Measurements from ENCODE around the gene CIRBP. TPM values are rescaled to one million over a fixed set of nuclear protein-coding genes. Genes with fewer than 3 reads are reported as not detected.

Gene CIRBP
- total RNA-seq, 1 experiment from 2014 or later, result 66.6 TPM

DNA sequence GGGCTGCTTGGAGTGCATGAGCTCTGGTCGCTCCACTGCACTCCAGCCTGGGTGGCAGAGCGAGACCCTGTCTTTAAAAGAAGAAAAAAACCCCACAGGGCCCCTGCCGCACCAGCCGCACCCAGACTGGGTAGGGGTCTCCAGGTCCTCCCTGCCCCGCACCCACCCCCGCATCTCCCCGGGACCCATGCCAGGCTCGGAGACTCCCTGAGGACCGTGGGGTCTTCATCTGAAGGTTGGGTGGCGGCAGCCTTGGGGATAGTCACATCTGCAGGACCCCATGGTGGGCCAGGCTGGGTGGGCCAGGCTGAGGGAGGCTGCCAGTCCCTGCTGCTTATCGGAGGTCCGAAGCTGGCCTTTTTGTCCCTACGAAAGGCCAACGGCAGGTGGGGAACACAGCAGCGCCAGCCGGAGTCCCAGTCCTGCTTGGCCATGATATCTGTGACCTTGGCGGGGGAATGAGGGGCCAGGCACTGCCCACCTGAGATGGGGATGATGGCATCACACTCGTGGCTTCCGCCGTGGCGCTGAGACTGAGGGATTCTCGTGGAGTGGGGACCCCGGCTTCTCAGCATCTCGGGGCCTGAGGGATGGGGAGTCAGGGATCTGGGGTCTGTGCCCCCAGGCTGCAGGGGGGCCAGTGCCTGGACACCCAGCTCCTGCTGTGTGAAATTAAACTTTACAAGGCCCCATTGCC, 27.6 kb downstream of the CIRBP start:
- H3K4me1 ChIP-seq (ENCODE audit: control insufficient read depth, insufficient read depth, low read length), result peaks cover 3% of the 10 kb centered on the region
- H3K4me3 ChIP-seq (ENCODE audit: low read depth in 2 of 2, low read length in 2 of 2), result no peak overlapping the region
- H3K36me3 ChIP-seq (ENCODE audit: control insufficient read depth, insufficient read depth, low read length), result no peaks in the 10 kb centered on the region
- ChIA-PET CTCF (no interaction called here), POLR2A (no interaction called here)
- no peak for DNase-seq (ENCODE audit: low read depth, low spot score)
- BruUV-seq (replicated peaks), result no TSS peak
- in situ Hi-C loops (cut with HindIII; ENCODE audit: low pct_unique_long_range_greater_than_20kb, low sequenced_read_pairs), result no loop called here
- intact Hi-C loops (cut with micrococcal nuclease; ENCODE audit: unreplicated experiment), result no loop called here
- no peaks in the 10 kb centered on the region for H3K27me3 ChIP-seq (ENCODE audit: control insufficient read depth, insufficient read depth, low read length)
- no peak for ATAC-seq
- TF ChIP-seq, protein P1, sequence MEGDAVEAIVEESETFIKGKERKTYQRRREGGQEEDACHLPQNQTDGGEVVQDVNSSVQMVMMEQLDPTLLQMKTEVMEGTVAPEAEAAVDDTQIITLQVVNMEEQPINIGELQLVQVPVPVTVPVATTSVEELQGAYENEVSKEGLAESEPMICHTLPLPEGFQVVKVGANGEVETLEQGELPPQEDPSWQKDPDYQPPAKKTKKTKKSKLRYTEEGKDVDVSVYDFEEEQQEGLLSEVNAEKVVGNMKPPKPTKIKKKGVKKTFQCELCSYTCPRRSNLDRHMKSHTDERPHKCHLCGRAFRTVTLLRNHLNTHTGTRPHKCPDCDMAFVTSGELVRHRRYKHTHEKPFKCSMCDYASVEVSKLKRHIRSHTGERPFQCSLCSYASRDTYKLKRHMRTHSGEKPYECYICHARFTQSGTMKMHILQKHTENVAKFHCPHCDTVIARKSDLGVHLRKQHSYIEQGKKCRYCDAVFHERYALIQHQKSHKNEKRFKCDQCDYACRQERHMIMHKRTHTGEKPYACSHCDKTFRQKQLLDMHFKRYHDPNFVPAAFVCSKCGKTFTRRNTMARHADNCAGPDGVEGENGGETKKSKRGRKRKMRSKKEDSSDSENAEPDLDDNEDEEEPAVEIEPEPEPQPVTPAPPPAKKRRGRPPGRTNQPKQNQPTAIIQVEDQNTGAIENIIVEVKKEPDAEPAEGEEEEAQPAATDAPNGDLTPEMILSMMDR (IDR thresholded peaks at IDR 0.05), result no peak
- TF ChIP-seq SIN3A (IDR thresholded peaks at IDR 0.05; ENCODE audit: borderline replicate concordance, insufficient read depth, low read depth, low read length) (no peak), TCF7L2 (IDR thresholded peaks at IDR 0.05; ENCODE audit: low read depth, low read length) (no peak), POLR2AphosphoS5 (IDR thresholded peaks at IDR 0.05; ENCODE audit: low read depth, low read length) (no peak)
- TF ChIP-seq, protein P2, sequence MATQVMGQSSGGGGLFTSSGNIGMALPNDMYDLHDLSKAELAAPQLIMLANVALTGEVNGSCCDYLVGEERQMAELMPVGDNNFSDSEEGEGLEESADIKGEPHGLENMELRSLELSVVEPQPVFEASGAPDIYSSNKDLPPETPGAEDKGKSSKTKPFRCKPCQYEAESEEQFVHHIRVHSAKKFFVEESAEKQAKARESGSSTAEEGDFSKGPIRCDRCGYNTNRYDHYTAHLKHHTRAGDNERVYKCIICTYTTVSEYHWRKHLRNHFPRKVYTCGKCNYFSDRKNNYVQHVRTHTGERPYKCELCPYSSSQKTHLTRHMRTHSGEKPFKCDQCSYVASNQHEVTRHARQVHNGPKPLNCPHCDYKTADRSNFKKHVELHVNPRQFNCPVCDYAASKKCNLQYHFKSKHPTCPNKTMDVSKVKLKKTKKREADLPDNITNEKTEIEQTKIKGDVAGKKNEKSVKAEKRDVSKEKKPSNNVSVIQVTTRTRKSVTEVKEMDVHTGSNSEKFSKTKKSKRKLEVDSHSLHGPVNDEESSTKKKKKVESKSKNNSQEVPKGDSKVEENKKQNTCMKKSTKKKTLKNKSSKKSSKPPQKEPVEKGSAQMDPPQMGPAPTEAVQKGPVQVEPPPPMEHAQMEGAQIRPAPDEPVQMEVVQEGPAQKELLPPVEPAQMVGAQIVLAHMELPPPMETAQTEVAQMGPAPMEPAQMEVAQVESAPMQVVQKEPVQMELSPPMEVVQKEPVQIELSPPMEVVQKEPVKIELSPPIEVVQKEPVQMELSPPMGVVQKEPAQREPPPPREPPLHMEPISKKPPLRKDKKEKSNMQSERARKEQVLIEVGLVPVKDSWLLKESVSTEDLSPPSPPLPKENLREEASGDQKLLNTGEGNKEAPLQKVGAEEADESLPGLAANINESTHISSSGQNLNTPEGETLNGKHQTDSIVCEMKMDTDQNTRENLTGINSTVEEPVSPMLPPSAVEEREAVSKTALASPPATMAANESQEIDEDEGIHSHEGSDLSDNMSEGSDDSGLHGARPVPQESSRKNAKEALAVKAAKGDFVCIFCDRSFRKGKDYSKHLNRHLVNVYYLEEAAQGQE (IDR thresholded peaks at IDR 0.05; ENCODE audit: insufficient read depth in 1 of 2, low read depth in 2 of 2, low read length in 1 of 2), result no peak
- no peak overlapping the region for H3K27ac ChIP-seq (ENCODE audit: low read length)
- H3K9me3 ChIP-seq (ENCODE audit: control insufficient read depth, insufficient read depth, low read depth, low read length), result no peaks in the 10 kb centered on the region

DNA sequence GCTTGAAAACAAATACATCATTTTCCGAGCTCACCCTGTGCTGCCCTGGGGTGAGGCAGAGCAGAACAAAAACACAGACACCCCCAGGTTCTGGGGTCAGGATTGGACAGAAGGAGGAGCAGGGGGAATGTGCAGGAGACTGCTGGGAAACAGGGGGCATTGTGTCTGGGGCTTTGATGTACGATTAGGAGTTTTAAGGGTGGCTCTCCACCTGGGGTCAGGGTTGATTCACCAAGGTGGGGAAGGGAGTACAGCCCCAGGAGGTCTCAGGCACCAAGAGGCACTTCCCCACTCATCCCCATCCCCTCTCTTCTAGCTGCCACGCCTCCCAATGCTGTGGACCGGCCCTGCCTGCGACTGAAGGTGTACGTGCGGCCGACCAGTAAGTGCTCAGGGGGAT, 29.1 kb downstream of the CIRBP start:
- Histone ChIP-seq H3K9me3 (ENCODE audit: control insufficient read depth, insufficient read depth, low read depth, low read length) (no peaks in the 10 kb centered on the region), H3K27me3 (ENCODE audit: control insufficient read depth, insufficient read depth, low read length) (no peaks in the 10 kb centered on the region), H3K36me3 (ENCODE audit: control insufficient read depth, insufficient read depth, low read length) (no peaks in the 10 kb centered on the region), H3K27ac (ENCODE audit: low read length) (no peak overlapping the region), H3K4me1 (ENCODE audit: control insufficient read depth, insufficient read depth, low read length) (no peaks in the 10 kb centered on the region), H3K4me3 (ENCODE audit: low read depth in 2 of 2, low read length in 2 of 2) (no peak overlapping the region)
- intact Hi-C loops (cut with micrococcal nuclease; ENCODE audit: unreplicated experiment), result no loop called here
- TF ChIP-seq, protein P1 (IDR thresholded peaks at IDR 0.05), result no peak
- TF ChIP-seq SIN3A (IDR thresholded peaks at IDR 0.05; ENCODE audit: borderline replicate concordance, insufficient read depth, low read depth, low read length) (no peak), POLR2AphosphoS5 (IDR thresholded peaks at IDR 0.05; ENCODE audit: low read depth, low read length) (no peak), TCF7L2 (IDR thresholded peaks at IDR 0.05; ENCODE audit: low read depth, low read length) (no peak)
- TF ChIP-seq, protein P2 (IDR thresholded peaks at IDR 0.05; ENCODE audit: insufficient read depth in 1 of 2, low read depth in 2 of 2, low read length in 1 of 2), result no peak
- DNase-seq (ENCODE audit: low read depth, low spot score), result no peak
- in situ Hi-C loops (cut with HindIII; ENCODE audit: low pct_unique_long_range_greater_than_20kb, low sequenced_read_pairs), result no loop called here
- no peak for ATAC-seq
- POLR2A ChIA-PET, result no interaction called here
- CTCF ChIA-PET, result no interaction called here
- no TSS peak for BruUV-seq (replicated peaks)

All from Panc1 (cell line).